GM23248 (cell line): ENCODE measurements around the gene SEC14L5. TPM values are rescaled to one million over a fixed set of nuclear protein-coding genes. Genes with fewer than 3 reads are reported as not detected.
A peak's percentile ranks its signal among the peaks of the same experiment; 100 is the strongest.

Source experiments
- DNase-seq: peaks from one replicate; pipeline ENCODE4 v3.0.0-alpha.2; 2015
- H2AFZ ChIP-seq: fragments of 200-600 bp; sonication (generic); 2 replicates; pipeline ENCODE4 v1.6.1; 2016; ENCODE audit warnings: antibody characterized with exemption
- H3F3A ChIP-seq: fragments of 200-600 bp; sonication (generic); 2 replicates; pipeline ENCODE4 v1.6.1; 2016; ENCODE audit warnings: mild to moderate bottlenecking, antibody characterized with exemption, mixed run types; ENCODE audit not compliant: insufficient read depth
- H3K27ac ChIP-seq: fragments of 200-600 bp; sonication (generic); 2 replicates; pipeline ENCODE4 v1.5.1; 2016; ENCODE audit warnings: mild to moderate bottlenecking
- H3K27me3 ChIP-seq: fragments of 200-600 bp; sonication (generic); replicated peaks from 2 replicates; pipeline ENCODE4 v1.6.1; 2016; ENCODE audit warnings: mild to moderate bottlenecking; ENCODE audit not compliant: insufficient read depth
- H3K36me3 ChIP-seq: fragments of 200-600 bp; sonication (generic); 2 replicates; pipeline ENCODE4 v1.6.1; 2016; ENCODE audit warnings: low read depth, mild to moderate bottlenecking
- H3K4me1 ChIP-seq: fragments of 200-600 bp; sonication (generic); 2 replicates; pipeline ENCODE4 v1.6.1; 2016; ENCODE audit warnings: mild to moderate bottlenecking; ENCODE audit not compliant: insufficient read depth
- H3K4me2 ChIP-seq: fragments of 200-600 bp; sonication (generic); one replicate; pipeline ENCODE4 v1.6.1; 2016; ENCODE audit warnings: mild to moderate bottlenecking; ENCODE audit not compliant: unreplicated experiment
- H3K4me3 ChIP-seq: fragments of 200-600 bp; sonication (generic); 2 replicates; pipeline ENCODE4 v1.5.1; 2016; ENCODE audit warnings: mild to moderate bottlenecking
- H3K79me2 ChIP-seq: fragments of 200-600 bp; sonication (generic); 2 replicates; pipeline ENCODE4 v1.6.1; 2016; ENCODE audit warnings: mild to moderate bottlenecking; ENCODE audit not compliant: insufficient read depth
- H3K9ac ChIP-seq: fragments of 200-600 bp; sonication (generic); 2 replicates; pipeline ENCODE4 v1.6.1; 2016; ENCODE audit warnings: mild to moderate bottlenecking
- H3K9me2 ChIP-seq: fragments of 200-600 bp; sonication (generic); 2 replicates; pipeline ENCODE4 v1.6.1; 2016; ENCODE audit warnings: mixed run types, mild to moderate bottlenecking, moderate library complexity; ENCODE audit not compliant: insufficient read depth
- H3K9me3 ChIP-seq: fragments of 200-600 bp; sonication (generic); one replicate; pipeline ENCODE4 v1.6.1; 2017; ENCODE audit warnings: low read depth
- H4K20me1 ChIP-seq: fragments of 200-600 bp; sonication (generic); 2 replicates; pipeline ENCODE4 v1.6.0; 2016; ENCODE audit not compliant: insufficient read depth
- EZH2 ChIP-seq: fragments of 200-600 bp; sonication (generic); IDR thresholded peaks from 2 replicates; pipeline ENCODE4 v1.6.1; 2018; ENCODE audit warnings: antibody characterized with exemption, mild to moderate bottlenecking; ENCODE audit not compliant: insufficient read depth, poor library complexity, severe bottlenecking
- EZH2phosphoT487 ChIP-seq: fragments of 200-600 bp; sonication (generic); IDR thresholded peaks from 2 replicates; pipeline ENCODE4 v1.6.1; 2018; ENCODE audit warnings: antibody characterized with exemption, moderate library complexity, mild to moderate bottlenecking, low read depth; ENCODE audit not compliant: insufficient read depth
- WGBS, 2 experiments: methylation state at CpG; one replicate each; pipeline ENCODE4 v1.1.6; 2015 to 2017; ENCODE audit warnings: low lambda C conversion rate in 2 of 2, low coverage in 1 of 2; ENCODE audit errors: missing lambda C conversion rate in 2 of 2; 5-methylcytosine and 5-hydroxymethylcytosine counted together
- in situ Hi-C: fragments of 300-500 bp; cut with MboI; formaldehyde crosslinking; loops from 2 replicates; pipeline ENCODE4 v1.15.0; 2020
- polyA plus RNA-seq: library from polyadenylated mRNA; unstranded; fragments of >200 nt; fragmentation: Nextera tagmentation; extraction: Ambion mirVana; gene quantifications from 2 replicates; pipeline ENCODE4 v1.2.1, GENCODE V29; 2016
- total RNA-seq: library from RNA; depleted of rRNA; stranded (reverse); fragments of >200 nt; shearing (Covaris generic); gene quantifications from 2 replicates; pipeline ENCODE4 v1.2.3, GENCODE V29; 2014

SEC14L5 gene
- total and polyA plus RNA-seq, 2 experiments from 2014 or later: not detected

DNA sequence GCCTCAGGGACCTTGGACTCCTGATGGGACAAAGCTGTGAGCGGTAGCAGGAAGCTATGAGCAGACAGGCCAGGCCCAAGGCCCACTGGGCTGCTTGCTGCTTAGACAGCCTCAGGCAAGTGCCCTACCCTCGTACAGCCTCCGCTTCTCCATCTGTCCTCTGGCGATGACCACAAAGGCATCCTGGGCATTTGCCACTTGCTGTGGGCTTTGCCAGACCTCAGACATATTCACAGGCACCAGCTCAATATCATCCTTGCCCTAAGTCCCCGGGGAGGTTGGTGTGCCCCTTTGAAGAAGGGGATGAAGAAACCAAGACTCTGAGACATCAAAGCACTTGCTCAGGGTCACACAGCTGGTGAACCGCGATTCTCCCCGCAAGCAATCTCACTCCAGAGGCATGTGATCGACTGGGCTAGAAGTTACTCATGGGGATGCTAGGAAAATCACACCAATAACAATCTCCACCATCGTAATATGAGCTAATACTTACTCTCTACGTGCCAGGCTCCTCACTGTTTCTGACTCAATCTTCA, 42.8 kb upstream of the SEC14L5 start:
- in situ Hi-C loops: no loop called here
- Histone ChIP-seq H3K4me1 (peaks cover 21% of the 10 kb centered on the region; the same call in 1 of the 2 replicates), H3K27me3 (no peaks in the 10 kb centered on the region), H3K4me3 (no peak overlapping the region), H3K36me3 (no peaks in the 10 kb centered on the region), H2AFZ (no peak overlapping the region), H3K27ac (peak overlapping the region; percentile 15; the same call in 1 of the 2 replicates), H3F3A (peaks cover 20% of the 10 kb centered on the region), H3K9me3 (no peaks in the 10 kb centered on the region), H4K20me1 (no peaks in the 10 kb centered on the region), H3K9ac (no peak overlapping the region), H3K9me2 (no peaks in the 10 kb centered on the region), H3K4me2 (no peak overlapping the region), H3K79me2 (no peaks in the 10 kb centered on the region)
- DNase-seq: peak; percentile 94
- TF ChIP-seq EZH2phosphoT487 (peak; percentile 66; the same call in 1 of the 2 replicates), EZH2 (no peak)
- WGBS, 2 experiments: 24 to 32% methylated on average over 11 of the region's 11 CpGs

DNA sequence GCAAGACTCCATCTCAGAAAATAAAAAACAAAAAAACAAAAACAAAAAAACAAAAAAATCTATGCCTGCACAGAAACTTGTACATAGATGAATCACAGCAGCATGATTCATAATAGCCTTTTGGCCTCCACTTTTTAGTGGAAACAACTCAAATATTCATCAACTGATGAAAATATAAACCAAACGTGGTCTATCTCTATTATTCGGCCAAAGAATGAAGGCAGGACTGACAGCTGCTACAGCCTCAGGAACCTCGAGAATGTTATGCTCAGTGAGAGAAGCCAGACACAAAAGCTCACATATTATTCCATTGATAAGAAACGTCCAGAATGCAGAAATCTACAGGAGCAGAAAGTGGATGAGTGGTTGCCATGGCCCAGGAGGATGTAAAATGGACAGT, 41.0 kb upstream of the SEC14L5 start:
- Histone ChIP-seq H3K27me3 (no peaks in the 10 kb centered on the region), H3K4me2 (peak overlapping the region; percentile 43), H3K79me2 (no peaks in the 10 kb centered on the region), H3K9me2 (no peaks in the 10 kb centered on the region), H3K9me3 (no peaks in the 10 kb centered on the region), H3K27ac (peak overlapping the region; percentile 20; the same call in 1 of the 2 replicates), H3K4me3 (no peak overlapping the region), H3K36me3 (no peaks in the 10 kb centered on the region), H4K20me1 (no peaks in the 10 kb centered on the region), H3K9ac (no peak overlapping the region), H3K4me1 (peaks cover 21% of the 10 kb centered on the region; the same call in 1 of the 2 replicates), H2AFZ (no peak overlapping the region), H3F3A (peaks cover 17% of the 10 kb centered on the region)
- in situ Hi-C loops: no loop called here
- 0% methylated on average over 4 of the region's 4 CpGs for WGBS, 2 experiments
- DNase-seq: peak; percentile 77
- no peak for TF ChIP-seq EZH2phosphoT487

DNA sequence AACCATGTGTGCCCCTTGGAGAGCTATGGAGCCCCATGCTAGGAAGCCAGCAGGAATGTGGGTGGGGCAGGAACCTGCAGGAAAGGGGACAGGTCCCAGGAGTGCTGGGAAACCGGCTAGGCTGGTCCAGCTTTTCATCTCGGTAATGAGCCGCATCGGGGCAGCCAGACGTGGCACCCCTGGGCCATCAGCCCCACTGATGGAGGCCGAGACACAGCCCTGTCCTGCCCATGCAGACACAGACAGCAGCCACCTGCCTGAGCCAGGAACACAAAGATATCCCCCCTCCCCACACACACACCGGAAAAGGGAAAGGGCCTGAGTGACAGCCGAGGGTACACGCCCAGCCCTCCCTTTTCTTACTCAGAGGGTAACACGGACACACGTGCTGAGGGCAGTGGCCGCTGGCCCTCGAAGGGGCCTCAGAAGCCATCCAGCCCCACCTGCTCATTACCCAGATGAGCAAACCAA, 39.3 kb upstream of the SEC14L5 start:
- in situ Hi-C loops: no loop called here
- 64 to 78% methylated on average over 12 to 13 of the region's 13 CpGs for WGBS, 2 experiments
- H3F3A ChIP-seq: peaks cover 13% of the 10 kb centered on the region; the same call in 1 of the 2 replicates

DNA sequence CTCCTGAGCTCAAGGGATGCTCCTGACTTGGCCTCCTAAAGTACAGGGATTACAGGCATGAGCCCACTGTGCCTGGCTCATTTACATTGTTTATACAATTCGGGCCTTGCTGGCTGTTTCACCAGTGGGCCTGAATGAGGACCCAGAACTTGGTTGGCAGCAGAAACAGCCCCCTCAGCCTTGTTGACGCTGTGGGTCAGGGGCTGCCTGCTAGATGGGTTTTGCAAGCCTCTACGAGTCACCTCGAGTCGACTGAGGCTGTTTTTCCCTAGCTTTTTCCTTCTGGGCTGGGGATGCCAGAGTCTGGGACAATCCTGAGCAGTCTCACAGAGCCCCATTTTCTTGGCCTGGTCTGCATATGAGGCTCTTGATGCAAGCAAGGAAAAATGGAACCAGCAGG, 37.3 kb upstream of the SEC14L5 start:
- no peak overlapping the region for H2AFZ ChIP-seq
- H3K9ac ChIP-seq: no peak overlapping the region
- peaks cover 15% of the 10 kb centered on the region; the same call in 1 of the 2 replicates for H3K4me1 ChIP-seq
- no peaks in the 10 kb centered on the region for H3K9me3 ChIP-seq
- TF ChIP-seq EZH2phosphoT487 (no peak), EZH2 (no peak)
- H4K20me1 ChIP-seq: no peaks in the 10 kb centered on the region
- in situ Hi-C loops: no loop called here
- no peaks in the 10 kb centered on the region for H3K36me3 ChIP-seq
- no peak for DNase-seq
- H3K79me2 ChIP-seq: no peaks in the 10 kb centered on the region
- WGBS, 2 experiments: 87% methylated on average over 5 of the region's 5 CpGs
- no peak overlapping the region for H3K27ac ChIP-seq
- H3F3A ChIP-seq: peaks cover 10% of the 10 kb centered on the region; the same call in 1 of the 2 replicates
- H3K4me2 ChIP-seq: no peak overlapping the region
- no peaks in the 10 kb centered on the region for H3K27me3 ChIP-seq
- H3K4me3 ChIP-seq: no peak overlapping the region
- no peaks in the 10 kb centered on the region for H3K9me2 ChIP-seq

More for the DNA sequence above, 39.3 kb upstream of the SEC14L5 start:
- Histone ChIP-seq H3K79me2 (no peaks in the 10 kb centered on the region), H3K27me3 (no peaks in the 10 kb centered on the region), H3K27ac (no peak overlapping the region), H3K4me1 (peaks cover 21% of the 10 kb centered on the region; the same call in 1 of the 2 replicates), H3K4me2 (no peak overlapping the region), H3K9ac (no peak overlapping the region), H3K9me3 (no peaks in the 10 kb centered on the region), H3K36me3 (no peaks in the 10 kb centered on the region), H3K9me2 (no peaks in the 10 kb centered on the region), H4K20me1 (no peaks in the 10 kb centered on the region), H3K4me3 (no peak overlapping the region), H2AFZ (no peak overlapping the region)
- no peak for TF ChIP-seq EZH2
- TF ChIP-seq EZH2phosphoT487: no peak
- no peak for DNase-seq
